ENCODE data around the gene PCNT. TPM values are rescaled to one million over a fixed set of nuclear protein-coding genes. Genes with fewer than 3 reads are reported as not detected.

Gene PCNT
- total and polyA plus RNA-seq, 2 donors (not counting 1 experiment from before 2014, with no cell fraction given): 20.3 to 58.1 TPM

GRCh38 chr21:46425041-46425440 is 101.1 kb downstream of the PCNT start:
- no peak overlapping the region for H3K4me3 ChIP-seq (ENCODE audit: control extremely low read depth in 1 of 5, extremely low read depth in 1 of 5, insufficient read depth in 1 of 5, low read depth in 2 of 5, low read length in 4 of 5)

GRCh38 chr21:46425571-46425970 is 101.6 kb downstream of the PCNT start:
- Histone ChIP-seq H3K27ac (ENCODE audit: low read length in 2 of 2) (no peak overlapping the region), H3K79me2 (ENCODE audit: control insufficient read depth, insufficient read depth, low read length) (no peaks in the 10 kb centered on the region), H3K27me3 (replicated peaks in 1 of 4; ENCODE audit: control extremely low read depth in 1 of 4, control insufficient read depth in 3 of 4, insufficient read depth in 4 of 4, low read length in 3 of 4) (no peaks in the 10 kb centered on the region), H3K9ac (ENCODE audit: low read length) (no peak overlapping the region), H3K4me2 (replicated peaks; ENCODE audit: low read depth, low read length, poor library complexity, severe bottlenecking) (no peak overlapping the region), H4K20me1 (ENCODE audit: control insufficient read depth, insufficient read depth, low read length, poor library complexity, severe bottlenecking) (no peaks in the 10 kb centered on the region), H2AFZ (ENCODE audit: insufficient read depth, low read depth, low read length, poor library complexity, severe bottlenecking) (no peak overlapping the region), H3K4me3 (ENCODE audit: control extremely low read depth in 1 of 5, extremely low read depth in 1 of 5, insufficient read depth in 1 of 5, low read depth in 2 of 5, low read length in 4 of 5) (no peak overlapping the region), H3K4me1 (ENCODE audit: control insufficient read depth in 2 of 2, insufficient read depth in 2 of 2, low read length in 2 of 2) (no peaks in the 10 kb centered on the region), H3K9me3 (ENCODE audit: control extremely low read depth in 1 of 3, control insufficient read depth in 2 of 3, insufficient read depth in 1 of 3, low read length in 2 of 3) (no peaks in the 10 kb centered on the region), H3K36me3 (replicated peaks in 1 of 2; ENCODE audit: control extremely low read depth in 1 of 2, control insufficient read depth in 1 of 2, extremely low read depth in 1 of 2, insufficient read depth in 2 of 2, low read length in 1 of 2) (peaks cover 0 to 34% of the 10 kb centered on the region in 2 experiments)
- 97% methylated on average over 20 of the region's 23 CpGs for WGBS (ENCODE audit: insufficient coverage)
- intact Hi-C loops (cut with micrococcal nuclease): no loop called here
- Mint-ChIP-seq H3K9me3 (ENCODE audit: insufficient read depth) (no peaks in the 10 kb centered on the region), H3K27me3 (no peaks in the 10 kb centered on the region), H3K4me3 (no peak overlapping the region), H3K4me1 (peaks cover 2% of the 10 kb centered on the region), H3K27ac (no peak overlapping the region)
- no peak for DNase-seq
- ChIA-PET CTCF (no interaction called here), POLR2A (no interaction called here)
- ATAC-seq (ENCODE audit: low read depth): no peak
- TF ChIP-seq CTCF (IDR thresholded peaks at IDR 0.05): no peak
- no peak for TF ChIP-seq EZH2 (IDR thresholded peaks at IDR 0.05; ENCODE audit: borderline replicate concordance, insufficient read depth, low read depth, low read length, poor library complexity, severe bottlenecking)

More at GRCh38 chr21:46425041-46425440, 101.1 kb downstream of the PCNT start:
- no peak for TF ChIP-seq EZH2 (IDR thresholded peaks at IDR 0.05; ENCODE audit: borderline replicate concordance, insufficient read depth, low read depth, low read length, poor library complexity, severe bottlenecking)
- TF ChIP-seq CTCF (IDR thresholded peaks at IDR 0.05): no peak
- Mint-ChIP-seq H3K9me3 (ENCODE audit: insufficient read depth) (no peaks in the 10 kb centered on the region), H3K27me3 (no peaks in the 10 kb centered on the region), H3K4me1 (peaks cover 2% of the 10 kb centered on the region), H3K4me3 (no peak overlapping the region), H3K27ac (no peak overlapping the region)
- CTCF ChIA-PET: no interaction called here
- POLR2A ChIA-PET: no interaction called here
- H4K20me1 ChIP-seq (ENCODE audit: control insufficient read depth, insufficient read depth, low read length, poor library complexity, severe bottlenecking): no peaks in the 10 kb centered on the region
- no peaks in the 10 kb centered on the region for H3K9me3 ChIP-seq (ENCODE audit: control extremely low read depth in 1 of 3, control insufficient read depth in 2 of 3, insufficient read depth in 1 of 3, low read length in 2 of 3)
- DNase-seq: no peak
- no peaks in the 10 kb centered on the region for H3K27me3 ChIP-seq (replicated peaks in 1 of 4; ENCODE audit: control extremely low read depth in 1 of 4, control insufficient read depth in 3 of 4, insufficient read depth in 4 of 4, low read length in 3 of 4)
- 99% methylated on average over 19 of the region's 19 CpGs for WGBS (ENCODE audit: insufficient coverage)
- H3K9ac ChIP-seq (ENCODE audit: low read length): no peak overlapping the region
- intact Hi-C loops (cut with micrococcal nuclease): no loop called here
- no peak overlapping the region for H2AFZ ChIP-seq (ENCODE audit: insufficient read depth, low read depth, low read length, poor library complexity, severe bottlenecking)
- H3K4me2 ChIP-seq (replicated peaks; ENCODE audit: low read depth, low read length, poor library complexity, severe bottlenecking): no peak overlapping the region
- H3K4me1 ChIP-seq (ENCODE audit: control insufficient read depth in 2 of 2, insufficient read depth in 2 of 2, low read length in 2 of 2): no peaks in the 10 kb centered on the region
- no peaks in the 10 kb centered on the region for H3K79me2 ChIP-seq (ENCODE audit: control insufficient read depth, insufficient read depth, low read length)
- H3K27ac ChIP-seq (ENCODE audit: low read length in 2 of 2): no peak overlapping the region
- no peak for ATAC-seq (ENCODE audit: low read depth)
- peaks cover 0 to 34% of the 10 kb centered on the region in 2 experiments for H3K36me3 ChIP-seq (replicated peaks in 1 of 2; ENCODE audit: control extremely low read depth in 1 of 2, control insufficient read depth in 1 of 2, extremely low read depth in 1 of 2, insufficient read depth in 2 of 2, low read length in 1 of 2)

All from B cell (primary cell).